Muscle of leg (tissue), 11 donors: ENCODE data around the gene EDEM1. TPM values are rescaled to one million over a fixed set of nuclear protein-coding genes. Genes with fewer than 3 reads are reported as not detected.

Source experiments
- DNase-seq: peaks from one replicate; pipeline ENCODE4 v3.0.0; 2013
- H3K27ac ChIP-seq: one replicate; pipeline ENCODE4 v1.5.1; 2013; ENCODE audit warnings: mild to moderate bottlenecking, low read length, control low read depth
- H3K27me3 ChIP-seq: one replicate; pipeline ENCODE4 v1.6.1; 2013; ENCODE audit warnings: low read length; ENCODE audit not compliant: control insufficient read depth, insufficient read depth
- H3K36me3 ChIP-seq: one replicate; pipeline ENCODE4 v1.6.1; 2013; ENCODE audit warnings: low read length; ENCODE audit not compliant: control insufficient read depth, insufficient read depth
- H3K4me1 ChIP-seq: one replicate; pipeline ENCODE4 v1.6.1; 2013; ENCODE audit warnings: low read length; ENCODE audit not compliant: control insufficient read depth, insufficient read depth
- H3K4me3 ChIP-seq: one replicate; pipeline ENCODE4 v1.5.1; 2013; ENCODE audit warnings: low read length, control low read depth
- H3K9me3 ChIP-seq: replicated peaks from 2 replicates; pipeline ENCODE4 v1.6.1; 2013; ENCODE audit warnings: low read depth, low read length; ENCODE audit not compliant: control insufficient read depth
- WGBS: methylation state at CpG from one replicate; pipeline ENCODE4 v1.1.5; 2013; ENCODE audit warnings: missing lambda C conversion rate; ENCODE audit not compliant: insufficient coverage; 5-methylcytosine and 5-hydroxymethylcytosine counted together
- polyA plus RNA-seq, 8 donors: library from polyadenylated mRNA; unstranded; fragments of 120-200 nt; gene quantifications; one replicate each; pipeline versions ENCODE4 v1.2.1 to v1.2.3, GENCODE V29; 2013; ENCODE audit warnings: inconsistent platforms in 1 of 8, low replicate concordance in 1 of 8; ENCODE audit not compliant: insufficient read length in 8 of 8, insufficient read depth in 1 of 8
- total RNA-seq: library from RNA; stranded (reverse); fragments of 120-200 nt; gene quantifications from one replicate; pipeline ENCODE4 v1.2.4, GENCODE V29; 2013

The EDEM1 gene
- total and polyA plus RNA-seq, 9 donors = 6.6 to 13.2 (median 9.1) TPM

- Histone ChIP-seq H3K36me3 (peaks cover 73% of the 10 kb centered on the region), H3K9me3 (no peaks in the 10 kb centered on the region)
Measured at GRCh38 chr3:5214352-5214751, 26.8 kb downstream of the EDEM1 start.

GRCh38 chr3:5217824-5218595, 30.5 kb downstream of the EDEM1 start:
- H3K4me1 ChIP-seq = no peaks in the 10 kb centered on the region
- H3K36me3 ChIP-seq = peaks cover 46% of the 10 kb centered on the region
- WGBS = 13% methylated on average over 1 of the region's 9 CpGs
- no peaks in the 10 kb centered on the region for H3K9me3 ChIP-seq
- no peak overlapping the region for H3K27ac ChIP-seq
- H3K27me3 ChIP-seq = no peaks in the 10 kb centered on the region
- no peak overlapping the region for H3K4me3 ChIP-seq
- DNase-seq = peak; percentile 37

More at GRCh38 chr3:5214352-5214751, 26.8 kb downstream of the EDEM1 start:
- DNase-seq = no peak
- 93% methylated on average over 3 of the region's 9 CpGs for WGBS
- Histone ChIP-seq H3K27ac (no peak overlapping the region), H3K4me3 (no peak overlapping the region), H3K4me1 (no peaks in the 10 kb centered on the region), H3K27me3 (no peaks in the 10 kb centered on the region)

GRCh38 chr3:5218815-5219214, 31.3 kb downstream of the EDEM1 start:
- Histone ChIP-seq H3K27me3 (no peaks in the 10 kb centered on the region), H3K9me3 (no peaks in the 10 kb centered on the region), H3K4me1 (no peaks in the 10 kb centered on the region), H3K36me3 (peaks cover 38% of the 10 kb centered on the region), H3K27ac (no peak overlapping the region), H3K4me3 (no peak overlapping the region)
- no peak for DNase-seq
- no CpG with 5 or more reads among the region's 5 CpGs for WGBS

DNA sequence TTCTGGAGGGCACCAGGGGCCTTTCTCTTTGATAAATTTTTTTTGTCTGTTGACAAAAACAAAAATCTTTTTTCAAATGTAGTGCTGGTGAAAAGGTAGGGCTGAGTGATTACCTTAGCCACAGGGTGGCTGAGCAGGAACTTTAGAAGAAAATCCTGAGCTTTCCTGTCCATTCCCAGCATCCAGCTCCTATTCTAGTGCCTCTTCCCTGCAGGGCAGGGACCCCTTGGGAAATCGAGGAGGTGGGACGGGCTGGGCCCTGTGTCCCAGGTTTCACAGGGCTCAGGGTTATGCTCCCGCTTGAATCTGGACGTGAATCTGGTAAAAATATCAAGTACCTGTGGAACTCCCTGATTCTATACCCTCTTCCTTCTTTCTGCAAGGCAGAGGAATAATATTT, 31.7 kb downstream of the EDEM1 start:
- no peak overlapping the region for H3K27ac ChIP-seq
- no peak for DNase-seq
- H3K4me1 ChIP-seq = no peaks in the 10 kb centered on the region
- 40% methylated on average over 1 of the region's 4 CpGs for WGBS
- H3K36me3 ChIP-seq = peaks cover 35% of the 10 kb centered on the region
- H3K27me3 ChIP-seq = no peaks in the 10 kb centered on the region
- no peaks in the 10 kb centered on the region for H3K9me3 ChIP-seq
- H3K4me3 ChIP-seq = no peak overlapping the region

GRCh38 chr3:5220193-5220592, 32.7 kb downstream of the EDEM1 start:
- 30% methylated on average over 2 of the region's 5 CpGs for WGBS
- DNase-seq = no peak
- no peaks in the 10 kb centered on the region for H3K9me3 ChIP-seq
- H3K27ac ChIP-seq = no peak overlapping the region
- no peak overlapping the region for H3K4me3 ChIP-seq
- peaks cover 27% of the 10 kb centered on the region for H3K36me3 ChIP-seq
- H3K4me1 ChIP-seq = no peaks in the 10 kb centered on the region
- H3K27me3 ChIP-seq = no peaks in the 10 kb centered on the region

- peaks cover 21% of the 10 kb centered on the region for H3K36me3 ChIP-seq
- H3K27ac ChIP-seq = no peak overlapping the region
- 81% methylated on average over 6 of the region's 11 CpGs for WGBS
- no peaks in the 10 kb centered on the region for H3K27me3 ChIP-seq
- DNase-seq = no peak
- H3K9me3 ChIP-seq = no peaks in the 10 kb centered on the region
- no peaks in the 10 kb centered on the region for H3K4me1 ChIP-seq
- no peak overlapping the region for H3K4me3 ChIP-seq
Measured at GRCh38 chr3:5220667-5221431, 33.3 kb downstream of the EDEM1 start.

GRCh38 chr3:5221701-5222100, 34.2 kb downstream of the EDEM1 start:
- no peak overlapping the region for H3K27ac ChIP-seq
- WGBS = no CpG with 5 or more reads among the region's 6 CpGs
- no peak overlapping the region for H3K4me3 ChIP-seq
- DNase-seq = no peak
- no peaks in the 10 kb centered on the region for H3K27me3 ChIP-seq
- H3K4me1 ChIP-seq = no peaks in the 10 kb centered on the region
- H3K36me3 ChIP-seq = peaks cover 16% of the 10 kb centered on the region
- H3K9me3 ChIP-seq = no peaks in the 10 kb centered on the region

- 67% methylated on average over 8 of the region's 13 CpGs for WGBS
- H3K9me3 ChIP-seq = no peaks in the 10 kb centered on the region
- peaks cover 10% of the 10 kb centered on the region for H3K36me3 ChIP-seq
- no peaks in the 10 kb centered on the region for H3K4me1 ChIP-seq
- DNase-seq = no peak
- H3K27ac ChIP-seq = no peak overlapping the region
- H3K4me3 ChIP-seq = no peak overlapping the region
- no peaks in the 10 kb centered on the region for H3K27me3 ChIP-seq
Measured at GRCh38 chr3:5222283-5223005, 34.9 kb downstream of the EDEM1 start.

GRCh38 chr3:5226783-5227182, 39.3 kb downstream of the EDEM1 start:
- Histone ChIP-seq H3K27ac (no peak overlapping the region), H3K9me3 (no peaks in the 10 kb centered on the region), H3K4me1 (no peaks in the 10 kb centered on the region), H3K27me3 (peaks cover 7% of the 10 kb centered on the region), H3K36me3 (peaks cover 3% of the 10 kb centered on the region), H3K4me3 (no peak overlapping the region)
- WGBS = 17% methylated on average over 1 of the region's 6 CpGs
- DNase-seq = peak; percentile 46

- Histone ChIP-seq H3K27ac (no peak overlapping the region), H3K4me1 (no peaks in the 10 kb centered on the region), H3K9me3 (no peaks in the 10 kb centered on the region), H3K36me3 (no peaks in the 10 kb centered on the region), H3K4me3 (no peak overlapping the region), H3K27me3 (peaks cover 7% of the 10 kb centered on the region)
- DNase-seq = no peak
- WGBS = 63% methylated on average over 4 of the region's 6 CpGs
Measured at GRCh38 chr3:5227812-5228211, 40.3 kb downstream of the EDEM1 start.
